Gastroesophageal sphincter (tissue), 4 donors: ENCODE results near the gene TUBAL3. TPM values are rescaled to one million over a fixed set of nuclear protein-coding genes. Genes with fewer than 3 reads are reported as not detected.

Source experiments
- ATAC-seq: fragments of 150-250 bp; one replicate; pipeline ENCODE4 v1.9.1; 2016; ENCODE audit warnings: mild to moderate bottlenecking, moderate library complexity
- H3K27ac ChIP-seq, 4 donors: fragments of 200-600 bp; sonication (generic) in 3 of 4; 1 replicate in 3 of 4; 2 replicates in 1 of 4; pipeline ENCODE4 v1.5.1; 2016 to 2019
- H3K27me3 ChIP-seq: fragments of 200-600 bp; sonication (generic); one replicate; pipeline ENCODE4 v1.5.1; 2019
- H3K36me3 ChIP-seq, 2 donors: fragments of 200-600 bp; sonication (generic); one replicate each; pipeline ENCODE4 v1.5.1; 2019; ENCODE audit warnings: control low read depth in 1 of 2
- H3K4me1 ChIP-seq, 3 donors: fragments of 200-600 bp; sonication (generic); 1 replicate in 2 of 3; 2 replicates in 1 of 3; pipeline ENCODE4 v1.5.1; 2016 to 2019; ENCODE audit warnings: control low read depth in 2 of 3
- H3K4me3 ChIP-seq, 2 donors: fragments of 200-600 bp; sonication (generic); one replicate each; pipeline ENCODE4 v1.5.1; 2019; ENCODE audit warnings: mild to moderate bottlenecking in 1 of 2, moderate library complexity in 1 of 2
- H3K9me3 ChIP-seq, 3 donors: fragments of 200-600 bp; sonication (generic); one replicate each; pipeline ENCODE4 v1.5.1; 2017 to 2019; ENCODE audit warnings: control low read depth in 2 of 3
- CTCF ChIP-seq, 4 experiments: fragments of 200-600 bp in 2 of 4; fragments of 450-650 bp in 2 of 4; sonication (generic) in 1 of 4; IDR thresholded peaks; one replicate each; pipeline ENCODE4 v1.5.1; 2017 to 2019; ENCODE audit warnings: antibody characterized with exemption in 4 of 4, mild to moderate bottlenecking in 2 of 4, moderate library complexity in 2 of 4
- EP300 ChIP-seq: sonication (generic); formaldehyde crosslinking; IDR thresholded peaks from one replicate; pipeline ENCODE4 v1.6.1; 2017; ENCODE audit warnings: antibody characterized with exemption, mild to moderate bottlenecking
- POLR2A ChIP-seq, 2 donors: fragments of 450-650 bp; IDR thresholded peaks; one replicate each; pipeline ENCODE4 v1.6.1; 2017; ENCODE audit warnings: antibody characterized with exemption in 2 of 2, mild to moderate bottlenecking in 2 of 2, moderate library complexity in 1 of 2
- POLR2AphosphoS5 ChIP-seq: sonication (generic); formaldehyde crosslinking; IDR thresholded peaks from one replicate; pipeline ENCODE4 v1.6.1; 2017; ENCODE audit warnings: antibody characterized with exemption
- WGBS, 2 donors: methylation state at CpG; one replicate each; pipeline ENCODE4 v1.1.5; 2018; ENCODE audit warnings: low coverage in 1 of 2; 5-methylcytosine and 5-hydroxymethylcytosine counted together
- total RNA-seq, 4 donors: library from RNA; depleted of rRNA; stranded (reverse); fragments of >200 nt; gene quantifications; one replicate each; pipeline ENCODE4 v1.1.0, GENCODE V29; 2016

TUBAL3 gene
- total RNA-seq, 4 donors from 2014 or later: 0.62 to 2.0 TPM; not detected in 2

- Histone ChIP-seq H3K4me3 (no peak overlapping the region), H3K27me3 (peaks cover 17% of the 10 kb centered on the region), H3K27ac (no peak overlapping the region), H3K4me1 (no peaks in the 10 kb centered on the region), H3K9me3 (no peaks in the 10 kb centered on the region), H3K36me3 (no peaks in the 10 kb centered on the region)
- WGBS, 2 donors: 76 to 80% methylated on average over 1 to 4 of the region's 4 CpGs
- ATAC-seq: no peak
- no peak for TF ChIP-seq POLR2AphosphoS5
- no peak for TF ChIP-seq EP300
- TF ChIP-seq CTCF (IDR thresholded peaks at IDR 0.05): no peak
Measured at GRCh38 chr10:5356302-5356763, 48.3 kb downstream of the TUBAL3 start.

DNA sequence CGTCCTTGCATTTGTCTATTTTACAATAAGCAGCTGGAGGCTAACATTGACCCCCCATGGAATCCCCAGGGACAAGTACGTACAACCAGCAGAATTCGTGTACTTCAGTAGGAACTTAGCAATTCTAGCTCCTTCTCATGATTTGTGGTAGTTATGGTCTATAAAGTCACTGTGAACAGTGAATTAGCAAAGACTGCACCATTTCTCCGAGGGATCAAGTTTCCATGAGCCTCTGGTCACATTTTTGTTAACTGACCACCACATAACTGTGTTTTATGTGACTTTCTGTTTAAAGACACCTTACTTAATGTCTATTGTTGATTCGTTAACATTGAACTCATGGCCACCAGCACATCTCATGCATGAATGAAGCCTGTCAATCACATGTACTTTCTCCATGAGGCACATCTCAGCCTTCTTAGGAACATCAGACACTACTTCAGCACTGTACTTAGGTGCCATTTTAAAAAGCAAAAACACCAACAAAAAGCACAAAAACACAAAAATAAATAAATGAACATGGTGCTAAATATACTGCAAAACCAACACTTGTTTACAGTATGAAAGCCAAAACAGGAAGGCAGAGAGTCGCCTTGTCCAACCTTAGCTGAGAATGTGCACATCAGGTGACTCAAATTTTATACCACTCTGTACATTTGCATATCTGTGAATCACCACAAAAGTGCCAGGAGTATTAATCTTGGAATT lies 48.9 kb downstream of the TUBAL3 start:
- H3K4me1 ChIP-seq: no peaks in the 10 kb centered on the region
- WGBS, 2 donors: 72 to 100% methylated on average over 5 to 6 of the region's 6 CpGs
- TF ChIP-seq EP300 (no peak), POLR2A (IDR thresholded peaks at IDR 0.05) (no peak), CTCF (IDR thresholded peaks at IDR 0.05) (no peak), POLR2AphosphoS5 (no peak)
- ATAC-seq: no peak
- peaks cover 17% of the 10 kb centered on the region for H3K27me3 ChIP-seq
- H3K4me3 ChIP-seq: no peak overlapping the region
- no peaks in the 10 kb centered on the region for H3K9me3 ChIP-seq
- no peaks in the 10 kb centered on the region for H3K36me3 ChIP-seq
- no peak overlapping the region for H3K27ac ChIP-seq

DNA sequence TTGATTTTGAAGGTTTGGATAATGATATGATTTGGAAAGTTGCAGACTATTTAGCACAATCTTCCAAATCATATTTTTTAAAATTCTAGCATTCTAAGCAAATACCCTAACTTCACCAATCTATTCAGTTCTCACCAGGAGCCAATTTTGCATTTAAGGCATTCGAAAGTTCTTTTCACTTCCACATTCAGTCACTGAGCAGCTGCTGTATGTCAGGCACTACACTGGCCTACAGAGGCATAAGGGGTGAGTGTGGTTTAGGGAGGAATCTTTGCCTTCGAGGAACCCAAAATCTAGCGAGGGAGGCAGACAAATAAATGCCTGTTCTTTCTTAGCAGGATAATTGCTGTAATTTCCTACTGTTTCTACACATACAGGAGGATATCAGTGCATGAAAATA lies 50.6 kb downstream of the TUBAL3 start:
- H3K9me3 ChIP-seq: no peaks in the 10 kb centered on the region
- no peak overlapping the region for H3K27ac ChIP-seq
- no peak for ATAC-seq
- no peak for TF ChIP-seq POLR2AphosphoS5
- TF ChIP-seq EP300: no peak
- TF ChIP-seq POLR2A (IDR thresholded peaks at IDR 0.05): no peak
- TF ChIP-seq CTCF (IDR thresholded peaks at IDR 0.05): no peak
- WGBS, 2 donors: 30 to 33% methylated on average over 1 to 3 of the region's 3 CpGs
- no peak overlapping the region for H3K4me3 ChIP-seq
- H3K36me3 ChIP-seq: no peaks in the 10 kb centered on the region
- peaks cover 15% of the 10 kb centered on the region for H3K27me3 ChIP-seq
- no peaks in the 10 kb centered on the region for H3K4me1 ChIP-seq

GRCh38 chr10:5349362-5349761 lies 55.3 kb downstream of the TUBAL3 start:
- 65 to 83% methylated on average over 2 of the region's 2 CpGs for WGBS, 2 donors
- ATAC-seq: no peak
- Histone ChIP-seq H3K27ac (no peak overlapping the region), H3K9me3 (no peaks in the 10 kb centered on the region), H3K4me1 (no peaks in the 10 kb centered on the region), H3K27me3 (no peaks in the 10 kb centered on the region), H3K36me3 (no peaks in the 10 kb centered on the region), H3K4me3 (no peak overlapping the region)
- TF ChIP-seq CTCF (IDR thresholded peaks at IDR 0.05): no peak
- no peak for TF ChIP-seq POLR2A (IDR thresholded peaks at IDR 0.05)
- no peak for TF ChIP-seq EP300
- TF ChIP-seq POLR2AphosphoS5: no peak

DNA sequence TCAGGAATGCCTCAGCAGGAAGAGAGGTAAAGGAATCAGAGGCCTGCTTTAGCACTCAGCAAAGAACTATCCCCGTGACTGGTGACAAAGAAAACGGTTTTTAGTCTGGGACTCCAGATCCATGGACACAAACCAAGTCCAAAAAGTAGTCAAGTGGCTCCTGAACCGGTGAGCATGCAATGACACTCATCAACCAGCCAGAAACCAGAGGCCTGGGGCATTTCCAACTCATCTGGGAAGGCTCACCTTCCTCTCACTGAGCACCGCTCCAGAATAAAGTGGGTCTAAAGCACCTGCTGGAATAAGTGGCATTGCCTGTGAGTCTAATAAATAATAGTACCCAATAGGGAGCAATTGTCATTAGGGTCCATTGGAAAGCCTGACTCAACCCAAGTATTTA lies 57.7 kb downstream of the TUBAL3 start:
- Histone ChIP-seq H3K9me3 (no peaks in the 10 kb centered on the region), H3K4me1 (no peaks in the 10 kb centered on the region), H3K4me3 (no peak overlapping the region), H3K36me3 (no peaks in the 10 kb centered on the region), H3K27ac (no peak overlapping the region), H3K27me3 (no peaks in the 10 kb centered on the region)
- TF ChIP-seq CTCF (IDR thresholded peaks at IDR 0.05) (no peak), EP300 (no peak), POLR2A (IDR thresholded peaks at IDR 0.05) (no peak), POLR2AphosphoS5 (no peak)
- 79 to 100% methylated on average over 1 to 2 of the region's 4 CpGs for WGBS, 2 donors
- ATAC-seq: no peak
